ENCODE results near the gene LAMC3.

The LAMC3 gene

GRCh38 chr9:131008909-131009618 lies at the start of gene LAMC3:
Gene LAMC3 (plus strand): TSS chr9:131009174. CDS start chr9:131009215, 41 bp downstream.
- no peak for DNase-seq (ENCODE audit: low read depth)

- DNase-seq (ENCODE audit: low read depth), result no peak
These were observed 49.1 kb upstream of the LAMC3 start for GRCh38 chr9:130959809-130960334.

- DNase-seq (ENCODE audit: low read depth), result no peak
These were observed 48.2 kb upstream of the LAMC3 start for GRCh38 chr9:130960522-130961378.

- no peak for DNase-seq (ENCODE audit: low read depth)
These were observed 47.3 kb upstream of the LAMC3 start for GRCh38 chr9:130961511-130962300.

GRCh38 chr9:130962418-130963316 lies 46.3 kb upstream of the LAMC3 start:
- peak; percentile 79 for DNase-seq (ENCODE audit: low read depth)

- no peak for DNase-seq (ENCODE audit: low read depth)
These were observed 45.6 kb upstream of the LAMC3 start for GRCh38 chr9:130963337-130963908.

- no peak for DNase-seq (ENCODE audit: low read depth)
These were observed 45.1 kb upstream of the LAMC3 start for GRCh38 chr9:130963916-130964315.

- DNase-seq (ENCODE audit: low read depth), result no peak
These were observed 43.3 kb upstream of the LAMC3 start for GRCh38 chr9:130965680-130966079.

GRCh38 chr9:130970052-130970451 lies 38.9 kb upstream of the LAMC3 start:
- DNase-seq (ENCODE audit: low read depth), result no peak

- DNase-seq (ENCODE audit: low read depth), result no peak
These were observed 38.1 kb upstream of the LAMC3 start for GRCh38 chr9:130970855-130971254.

- DNase-seq (ENCODE audit: low read depth), result no peak
These were observed 37.6 kb upstream of the LAMC3 start for GRCh38 chr9:130971294-130971849.

- DNase-seq (ENCODE audit: low read depth), result no peak
These were observed 36.6 kb upstream of the LAMC3 start for GRCh38 chr9:130972277-130972956.

GRCh38 chr9:130972957-130973685 lies 35.9 kb upstream of the LAMC3 start:
- no peak for DNase-seq (ENCODE audit: low read depth)

- DNase-seq (ENCODE audit: low read depth), result no peak
These were observed 35.2 kb upstream of the LAMC3 start for GRCh38 chr9:130973686-130974281.

- DNase-seq (ENCODE audit: low read depth), result no peak
These were observed 34.3 kb upstream of the LAMC3 start for GRCh38 chr9:130974697-130975096.

- no peak for DNase-seq (ENCODE audit: low read depth)
These were observed 33.8 kb upstream of the LAMC3 start for GRCh38 chr9:130975156-130975555.

- DNase-seq (ENCODE audit: low read depth), result no peak
These were observed 32.8 kb upstream of the LAMC3 start for GRCh38 chr9:130975932-130976841.

- no peak for DNase-seq (ENCODE audit: low read depth)
These were observed 31.2 kb upstream of the LAMC3 start for GRCh38 chr9:130977811-130978221.

All from GM04503 (cell line).